T1000 (cell line): ENCODE measurements around the gene SERPINB2.

ENCODE experiments used
- DNase-seq: peaks from one replicate; lab custom pipeline; 2025; ENCODE audit warnings: mixed read lengths; lab: John Stamatoyannopoulos, UW

Gene SERPINB2

GRCh38 chr18:63887424-63887823 is at the start of gene SERPINB2:
Gene SERPINB2, plus strand, starts transcription at chr18:63887705. Its CDS starts 3,740 bp downstream, at chr18:63891445.
- no peak for DNase-seq

- no peak for DNase-seq
Measured at GRCh38 chr18:63843008-63843407, 44.5 kb upstream of the SERPINB2 start.

GRCh38 chr18:63844254-63844653 is 43.3 kb upstream of the SERPINB2 start:
- no peak for DNase-seq

- DNase-seq: no peak
Measured at GRCh38 chr18:63848159-63848558, 39.3 kb upstream of the SERPINB2 start.

- DNase-seq: no peak
Measured at GRCh38 chr18:63850020-63850419, 37.5 kb upstream of the SERPINB2 start.

- no peak for DNase-seq
Measured at GRCh38 chr18:63850636-63851035, 36.9 kb upstream of the SERPINB2 start.

- DNase-seq: no peak
Measured at GRCh38 chr18:63858456-63858855, 29.0 kb upstream of the SERPINB2 start.

GRCh38 chr18:63859781-63860475 is 27.6 kb upstream of the SERPINB2 start:
- no peak for DNase-seq

- DNase-seq: no peak
Measured at GRCh38 chr18:63860531-63860930, 27.0 kb upstream of the SERPINB2 start.

GRCh38 chr18:63867368-63868125 is 20.0 kb upstream of the SERPINB2 start:
- no peak for DNase-seq

GRCh38 chr18:63868546-63868945 is 19.0 kb upstream of the SERPINB2 start:
- DNase-seq: no peak

GRCh38 chr18:63869374-63869773 is 18.1 kb upstream of the SERPINB2 start:
- peak; percentile 10 for DNase-seq

- no peak for DNase-seq
Measured at GRCh38 chr18:63869851-63870250, 17.7 kb upstream of the SERPINB2 start.

GRCh38 chr18:63871836-63872235 is 15.7 kb upstream of the SERPINB2 start:
- DNase-seq: no peak

GRCh38 chr18:63872586-63872985 is 14.9 kb upstream of the SERPINB2 start:
- DNase-seq: no peak

- no peak for DNase-seq
Measured at GRCh38 chr18:63878343-63878742, 9.2 kb upstream of the SERPINB2 start.

- no peak for DNase-seq
Measured at GRCh38 chr18:63878925-63879324, 8.6 kb upstream of the SERPINB2 start.

GRCh38 chr18:63879709-63880108 is 7.8 kb upstream of the SERPINB2 start:
- DNase-seq: no peak

- DNase-seq: no peak
Measured at GRCh38 chr18:63881851-63882250, 5.7 kb upstream of the SERPINB2 start.

- DNase-seq: peak; percentile 9
Measured at GRCh38 chr18:63882333-63883141, 5.0 kb upstream of the SERPINB2 start.

GRCh38 chr18:63883617-63884016 is 3.9 kb upstream of the SERPINB2 start:
- DNase-seq: no peak

- DNase-seq: no peak
Measured at GRCh38 chr18:63888470-63889190, 1.1 kb downstream of the SERPINB2 start.
